ENCODE measurements around the gene CFAP46.

DNA sequence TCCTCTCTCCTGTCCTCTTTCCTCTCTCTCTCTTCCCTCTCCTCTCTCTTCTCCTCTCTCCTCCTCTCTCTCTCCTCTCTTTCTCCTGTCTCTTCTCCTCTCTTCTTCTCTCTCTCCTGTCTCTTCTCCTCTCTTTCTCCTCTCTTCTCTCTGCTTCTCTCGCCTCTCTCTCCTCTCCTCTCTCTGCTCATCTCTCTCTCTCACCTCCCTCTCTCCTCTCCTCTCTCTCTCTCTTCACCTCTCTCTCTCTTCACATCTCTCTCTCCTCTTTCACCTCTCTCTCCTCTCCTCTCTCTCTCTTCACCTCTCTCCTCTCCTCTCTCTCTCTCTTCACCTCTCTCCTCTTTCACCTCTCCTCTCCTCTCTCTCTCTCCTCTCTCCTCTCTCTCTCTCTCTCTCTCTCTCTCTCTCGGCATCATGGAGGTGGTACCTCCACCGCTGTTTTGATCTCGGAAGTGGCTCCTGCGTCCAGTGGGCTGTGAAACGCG is 30.1 kb downstream of the CFAP46 start:
- TF ChIP-seq CTCF (conservative IDR thresholded peaks at IDR 0.05 in 1 of 2, IDR thresholded peaks at IDR 0.05 in 1 of 2; ENCODE audit: extremely low read depth in 1 of 2, insufficient read depth in 1 of 2, low read depth in 1 of 2, low read length in 2 of 2) (no peak), EZH2 (IDR thresholded peaks at IDR 0.05; ENCODE audit: borderline replicate concordance, low read length) (no peak)
